IMR-90 (cell line): ENCODE results near the gene PTPRN2. TPM values are rescaled to one million over a fixed set of nuclear protein-coding genes. Genes with fewer than 3 reads are reported as not detected.

Experiments used
- ATAC-seq: fragments of 200-7000 bp; cut with Tn5 transposase; 2 replicates; pipeline ENCODE4 v1.9.1; 2020; ENCODE audit warnings: low read depth, mild to moderate bottlenecking, moderate library complexity
- BruUV-seq: library from RNA; stranded (reverse); fragments of 400-500 nt; replicated peaks from 2 replicates; lab custom pipeline; 2021; lab: Mats Ljungman, UMichigan
- CTCF ChIA-PET: fragments of 300-600 bp; formaldehyde crosslinking; extraction: SDS; loops from one replicate; lab custom pipeline; 2021; ENCODE audit warnings: antibody characterized with exemption; lab: Yijun Ruan, JAX
- POLR2A ChIA-PET: fragments of 300-600 bp; sonication (Branson Sonifier 250); formaldehyde crosslinking; loops from one replicate; lab custom pipeline; 2022; ENCODE audit warnings: antibody characterized with exemption; ENCODE audit not compliant: unreplicated experiment; lab: Charles Lee
- DNase-seq: peaks from one replicate; pipeline ENCODE4 v3.0.0; 2013
- H2AFZ ChIP-seq: replicated peaks from 2 replicates; pipeline ENCODE3; 2013; ENCODE audit warnings: low read length, mild to moderate bottlenecking; ENCODE audit not compliant: poor library complexity
- H2AK5ac ChIP-seq: 2 replicates; pipeline ENCODE4 v1.6.1; 2013; ENCODE audit warnings: low read depth, low read length, inconsistent platforms
- H2AK9ac ChIP-seq: replicated peaks from 2 replicates; pipeline ENCODE3; 2013; ENCODE audit warnings: mild to moderate bottlenecking, low read depth, low read length, moderate library complexity; ENCODE audit not compliant: poor library complexity
- H2BK120ac ChIP-seq: 2 replicates; pipeline ENCODE4 v1.6.1; 2013; ENCODE audit warnings: low read depth, low read length, inconsistent platforms
- H2BK15ac ChIP-seq: 3 replicates; pipeline ENCODE4 v1.6.1; 2013; ENCODE audit warnings: low read depth, low read length, inconsistent platforms
- H2BK20ac ChIP-seq: 2 replicates; pipeline ENCODE4 v1.6.1; 2013; ENCODE audit warnings: low read depth, mild to moderate bottlenecking, inconsistent platforms, low read length, moderate library complexity
- H2BK5ac ChIP-seq: 2 replicates; pipeline ENCODE4 v1.6.1; 2013; ENCODE audit warnings: mild to moderate bottlenecking, low read depth, low read length, inconsistent platforms; ENCODE audit not compliant: poor library complexity, severe bottlenecking
- H3K14ac ChIP-seq: replicated peaks from 2 replicates; pipeline ENCODE4 v1.6.1; 2013; ENCODE audit warnings: low read depth, low read length, inconsistent platforms
- H3K18ac ChIP-seq: 2 replicates; pipeline ENCODE4 v1.6.1; 2013; ENCODE audit warnings: low read depth, low read length, control low read depth
- H3K23ac ChIP-seq: 2 replicates; pipeline ENCODE4 v1.6.1; 2013; ENCODE audit warnings: low read depth, low read length, inconsistent platforms
- H3K27ac ChIP-seq: 2 replicates; pipeline ENCODE4 v1.5.1; 2013; ENCODE audit warnings: mild to moderate bottlenecking, control low read depth, low read length; ENCODE audit not compliant: insufficient read depth
- H3K27me3 ChIP-seq: 2 replicates; pipeline ENCODE4 v1.6.1; 2013; ENCODE audit warnings: low read length; ENCODE audit not compliant: control insufficient read depth, insufficient read depth
- H3K36me3 ChIP-seq: 2 replicates; pipeline ENCODE4 v1.6.1; 2013; ENCODE audit warnings: low read length, mixed read lengths; ENCODE audit not compliant: control insufficient read depth, insufficient read depth
- H3K4ac ChIP-seq: 2 replicates; pipeline ENCODE4 v1.6.1; 2013; ENCODE audit warnings: low read depth, low read length, inconsistent platforms
- H3K4me1 ChIP-seq: 2 replicates; pipeline ENCODE4 v1.6.1; 2013; ENCODE audit warnings: low read length, mixed read lengths; ENCODE audit not compliant: control insufficient read depth, insufficient read depth
- H3K4me2 ChIP-seq: 2 replicates; pipeline ENCODE4 v1.6.1; 2013; ENCODE audit warnings: low read depth, mild to moderate bottlenecking, control low read depth, low read length, moderate library complexity
- H3K4me3 ChIP-seq: 2 replicates; pipeline ENCODE4 v1.5.1; 2013; ENCODE audit warnings: low read depth, mild to moderate bottlenecking, control low read depth, low read length, moderate library complexity; ENCODE audit not compliant: insufficient read depth
- H3K56ac ChIP-seq: 2 replicates; pipeline ENCODE4 v1.6.1; 2013; ENCODE audit warnings: low read length, inconsistent platforms; ENCODE audit not compliant: insufficient read depth; ENCODE audit errors: extremely low read depth
- H3K79me1 ChIP-seq, 2 experiments: 2 replicates each; pipeline ENCODE4 v1.6.1; 2013; ENCODE audit warnings: low read length in 2 of 2, inconsistent platforms in 1 of 2, low read depth in 1 of 2
- H3K9ac ChIP-seq: 2 replicates; pipeline ENCODE4 v1.6.1; 2013; ENCODE audit warnings: low read depth, low read length, control low read depth
- H3K9me1 ChIP-seq: 2 replicates; pipeline ENCODE4 v1.6.1; 2013; ENCODE audit warnings: low read length, inconsistent platforms; ENCODE audit not compliant: insufficient read depth
- H3K9me3 ChIP-seq: 2 replicates; pipeline ENCODE4 v1.6.1; 2013; ENCODE audit warnings: low read length; ENCODE audit not compliant: control insufficient read depth, insufficient read depth
- H4K20me1 ChIP-seq: 2 replicates; pipeline ENCODE4 v1.6.1; 2013; ENCODE audit warnings: low read length, inconsistent platforms; ENCODE audit not compliant: insufficient read depth
- H4K5ac ChIP-seq: 2 replicates; pipeline ENCODE4 v1.6.1; 2013; ENCODE audit warnings: mild to moderate bottlenecking, low read depth, low read length, control low read depth
- H4K8ac ChIP-seq, 2 experiments: 2 replicates each; pipeline ENCODE4 v1.6.1; 2013; ENCODE audit warnings: low read depth in 2 of 2, low read length in 2 of 2, control low read depth in 1 of 2, inconsistent platforms in 1 of 2
- H4K91ac ChIP-seq: 2 replicates; pipeline ENCODE4 v1.6.1; 2013; ENCODE audit warnings: low read depth, low read length, inconsistent platforms; ENCODE audit not compliant: insufficient read depth
- BHLHE40 ChIP-seq: fragments of 150-350 bp; IDR thresholded peaks from 2 replicates; pipeline ENCODE4 v1.6.1; 2016; ENCODE audit warnings: mild to moderate bottlenecking, low read depth, low read length
- CEBPB ChIP-seq: IDR thresholded peaks from 2 replicates; pipeline ENCODE4 v1.6.1; 2012; ENCODE audit warnings: low read depth, low read length, improper control_type of control experiment
- CHD1 ChIP-seq: IDR thresholded peaks from 2 replicates; pipeline ENCODE4 v1.6.1; 2012; ENCODE audit warnings: low read depth, low read length, improper control_type of control experiment
- FOS ChIP-seq: fragments of 150-350 bp; IDR thresholded peaks from 2 replicates; pipeline ENCODE4 v1.6.1; 2016; ENCODE audit warnings: low read depth, low read length
- MAFK ChIP-seq: IDR thresholded peaks from 2 replicates; pipeline ENCODE4 v1.6.1; 2012; ENCODE audit warnings: low read depth, low read length, improper control_type of control experiment
- MAZ ChIP-seq: IDR thresholded peaks from 2 replicates; pipeline ENCODE4 v1.6.1; 2012; ENCODE audit warnings: low read depth, mild to moderate bottlenecking, low read length, improper control_type of control experiment, moderate library complexity, borderline replicate concordance
- RFX5 ChIP-seq: IDR thresholded peaks from 2 replicates; pipeline ENCODE4 v1.8.0; 2012; ENCODE audit warnings: low read depth, mild to moderate bottlenecking, low read length, moderate library complexity
- WGBS, 2 experiments: methylation state at CpG; one replicate each; pipeline versions ENCODE4 v1.1.5 to v1.1.7; 2013; ENCODE audit warnings: missing lambda C conversion rate in 2 of 2; ENCODE audit not compliant: insufficient read length in 1 of 2; ENCODE audit errors: extremely low coverage in 2 of 2; 5-methylcytosine and 5-hydroxymethylcytosine counted together
- dilution Hi-C: fragments of 300-500 bp; cut with HindIII; formaldehyde crosslinking; loops from one replicate; pipeline ENCODE4 v1.14.3; 2018; ENCODE audit warnings: low sequenced_read_pairs; ENCODE audit not compliant: unreplicated experiment
- in situ Hi-C: fragments of 300-500 bp; cut with MboI; formaldehyde crosslinking; loops from 3 replicates; pipeline ENCODE4 v1.14.3; 2019; ENCODE audit warnings: low sequenced_read_pairs, inconsistent platforms, mixed read lengths
- intact Hi-C: fragments of 100-400 bp; cut with micrococcal nuclease; formaldehyde crosslinking; loops from 2 replicates; pipeline ENCODE4 v1.10.0; 2022
- polyA plus RNA-seq, 3 experiments: library from polyadenylated mRNA; depleted of rRNA; stranded (reverse); fragments of >200 nt; gene quantifications; 2 replicates each; pipeline ENCODE4 v1.2.3, GENCODE V29; 2012; ENCODE audit warnings: low replicate concordance in 1 of 3
- total RNA-seq: library from RNA; depleted of rRNA; stranded (reverse); fragments of >200 nt; gene quantifications from 2 replicates; pipeline ENCODE4 v1.2.3, GENCODE V29; 2012

The PTPRN2 gene
- total and polyA plus RNA-seq, 2 of the 4 experiments (the other 2 are of a cell fraction), result 0.03 TPM; not detected in 1

GRCh38 chr7:157954901-157955300 lies 632.7 kb downstream of the PTPRN2 start:
- H3K79me1 ChIP-seq, result no peaks in the 10 kb centered on the region
- H2BK5ac ChIP-seq, result no peak overlapping the region
- no peak for TF ChIP-seq BHLHE40
- no peak for TF ChIP-seq MAZ
- no peak for TF ChIP-seq CHD1
- no peak for TF ChIP-seq FOS
- TF ChIP-seq CEBPB, result no peak
- TF ChIP-seq RFX5, result no peak
- TF ChIP-seq MAFK, result no peak
- no peaks in the 10 kb centered on the region for H3K27me3 ChIP-seq
- H4K5ac ChIP-seq, result no peak overlapping the region
- H3K27ac ChIP-seq, result no peak overlapping the region
- in situ Hi-C loops, result no loop called here
- H3K9ac ChIP-seq, result no peak overlapping the region
- no peak overlapping the region for H2BK15ac ChIP-seq
- H3K9me1 ChIP-seq, result no peaks in the 10 kb centered on the region
- no peak overlapping the region for H3K4me3 ChIP-seq
- H4K91ac ChIP-seq, result no peak overlapping the region
- POLR2A ChIA-PET, result no interaction called here
- no peak overlapping the region for H2AK5ac ChIP-seq
- H3K18ac ChIP-seq, result no peak overlapping the region
- no CpG with 5 or more reads among the region's 7 CpGs for WGBS, 2 experiments
- no peaks in the 10 kb centered on the region for H3K4me1 ChIP-seq
- peaks cover 45% of the 10 kb centered on the region for H3K9me3 ChIP-seq
- H4K20me1 ChIP-seq, result no peaks in the 10 kb centered on the region
- H2AFZ ChIP-seq, result no peak overlapping the region
- no peak overlapping the region for H4K8ac ChIP-seq
- H3K4me2 ChIP-seq, result no peak overlapping the region
- H3K23ac ChIP-seq, result no peak overlapping the region
- dilution Hi-C loops, result no loop called here
- H3K4ac ChIP-seq, result no peak overlapping the region
- ATAC-seq (no peak), DNase-seq (no peak)
- CTCF ChIA-PET, result no interaction called here
- H3K36me3 ChIP-seq, result no peaks in the 10 kb centered on the region
- H2BK20ac ChIP-seq, result no peak overlapping the region
- no peak overlapping the region for H3K56ac ChIP-seq
- H2AK9ac ChIP-seq, result no peak overlapping the region
- BruUV-seq, result no TSS peak
- H3K14ac ChIP-seq, result no peak overlapping the region
- intact Hi-C loops, result no loop called here
- no peak overlapping the region for H2BK120ac ChIP-seq
